ENCODE results near the gene SPANXD.
"Not testable (repeated sequence)": the region's sequence is repeated elsewhere in the genome, so short reads cannot be mapped to it uniquely, and the experiment has no call there.

The SPANXD gene

GRCh38 chrX:141698639-141699038 lies at the start of gene SPANXD:
Gene SPANXD, minus strand, starts transcription at chrX:141698739. Its CDS starts 334 bp downstream, at chrX:141698405.
- not testable (repeated sequence) for DNase-seq

DNA sequence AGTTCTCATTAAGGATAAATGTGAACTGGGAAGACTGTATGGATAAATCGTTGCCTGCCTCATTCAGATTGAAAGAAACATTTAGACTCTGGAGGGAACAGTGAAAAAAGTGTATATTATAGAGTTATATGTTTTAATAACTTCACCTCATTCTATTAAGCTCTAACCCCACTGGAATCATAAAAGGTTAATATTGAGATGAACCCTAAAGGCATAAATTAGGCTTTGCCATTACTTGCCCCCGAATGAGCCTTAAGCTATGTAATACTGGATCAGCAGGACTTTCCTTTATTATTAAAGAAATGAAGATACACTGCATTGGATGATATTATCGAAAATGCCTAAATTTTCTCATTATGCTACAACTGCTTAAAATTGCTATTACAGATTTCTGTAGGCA lies 44.1 kb upstream of the SPANXD start:
- DNase-seq: no peak

GRCh38 chrX:141736656-141737055 lies 38.1 kb upstream of the SPANXD start:
- no peak for DNase-seq

GRCh38 chrX:141733371-141733770 lies 34.8 kb upstream of the SPANXD start:
- no peak for DNase-seq

DNA sequence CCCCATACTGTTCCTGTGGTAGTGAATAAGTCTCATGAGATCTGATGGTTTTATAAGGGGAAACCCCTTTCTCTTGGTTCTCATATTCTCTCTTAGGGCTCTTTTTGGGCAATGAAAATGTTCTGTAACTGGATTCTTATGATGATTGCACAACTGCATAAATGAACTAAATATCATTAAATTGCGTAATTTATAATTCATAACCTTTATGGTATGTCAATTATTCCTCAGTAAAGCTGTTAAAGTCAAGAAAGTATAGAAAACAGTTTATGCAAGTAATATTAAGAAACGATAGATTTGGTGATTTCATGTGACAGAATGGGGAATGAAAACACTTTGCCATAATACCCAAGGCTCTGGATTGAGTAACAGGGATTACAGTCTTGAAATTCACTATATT lies 33.5 kb upstream of the SPANXD start:
- DNase-seq: no peak

DNA sequence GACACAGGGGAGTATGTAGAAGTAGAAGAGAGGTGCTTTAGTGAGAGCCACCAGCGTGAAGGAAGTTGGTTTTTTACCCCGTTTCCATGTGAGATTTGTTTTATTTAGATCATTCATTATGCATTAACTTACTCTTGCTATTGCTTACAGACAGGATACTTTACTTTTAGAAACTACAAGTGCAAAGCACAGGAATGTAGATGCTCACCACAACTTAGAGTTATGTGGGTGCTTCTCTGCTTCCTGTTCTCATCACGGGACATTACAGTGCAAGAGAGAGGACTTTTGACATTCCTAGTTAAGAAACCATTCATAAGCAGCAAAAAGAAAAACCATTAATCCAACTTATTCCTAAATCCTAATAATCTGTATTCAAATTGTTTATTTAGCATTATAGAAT lies 25.6 kb upstream of the SPANXD start:
- no peak for DNase-seq

GRCh38 chrX:141714680-141715079 lies 16.1 kb upstream of the SPANXD start:
- DNase-seq: no peak

- DNase-seq: no peak
These were observed 2.5 kb upstream of the SPANXD start for GRCh38 chrX:141701072-141701471.

DNA sequence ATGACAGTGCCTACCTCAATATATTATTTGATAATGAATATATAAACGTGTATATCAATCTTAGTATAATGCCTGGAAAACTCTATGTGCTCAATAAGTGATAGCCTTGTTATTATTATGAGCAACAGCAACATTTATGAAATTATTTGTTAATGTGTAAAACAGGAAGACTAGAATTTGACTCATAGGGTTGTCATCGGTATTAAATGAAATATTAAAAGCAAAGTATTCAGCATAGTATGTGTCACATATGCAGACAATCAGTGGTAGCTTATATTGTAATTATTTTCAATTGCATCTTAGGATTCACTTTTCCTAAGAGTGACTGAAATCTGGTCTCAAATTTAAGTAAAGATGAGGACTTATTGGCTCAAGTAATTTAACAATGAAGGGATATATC lies 24.6 kb downstream of the SPANXD start:
- DNase-seq: no peak

DNA sequence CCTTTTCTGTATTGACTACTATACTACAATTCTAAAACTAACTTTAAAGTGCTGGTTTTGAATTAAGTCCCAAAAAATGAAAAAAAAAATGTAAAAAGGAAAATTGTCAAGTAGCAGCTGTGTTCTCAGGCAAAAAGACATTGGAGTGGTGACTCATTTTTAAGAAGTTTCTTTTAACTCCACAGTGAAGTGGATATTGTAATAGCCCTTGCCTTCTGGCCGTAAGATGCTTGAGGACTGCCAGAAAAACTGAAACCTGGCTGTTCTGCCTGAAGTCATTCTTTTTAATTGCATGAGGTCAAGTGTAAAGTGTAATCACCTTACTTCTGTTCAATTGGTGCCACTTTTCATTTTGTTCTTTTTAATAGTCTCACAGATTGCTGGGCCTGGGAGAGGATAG lies 28.9 kb downstream of the SPANXD start:
- no peak for DNase-seq

DNA sequence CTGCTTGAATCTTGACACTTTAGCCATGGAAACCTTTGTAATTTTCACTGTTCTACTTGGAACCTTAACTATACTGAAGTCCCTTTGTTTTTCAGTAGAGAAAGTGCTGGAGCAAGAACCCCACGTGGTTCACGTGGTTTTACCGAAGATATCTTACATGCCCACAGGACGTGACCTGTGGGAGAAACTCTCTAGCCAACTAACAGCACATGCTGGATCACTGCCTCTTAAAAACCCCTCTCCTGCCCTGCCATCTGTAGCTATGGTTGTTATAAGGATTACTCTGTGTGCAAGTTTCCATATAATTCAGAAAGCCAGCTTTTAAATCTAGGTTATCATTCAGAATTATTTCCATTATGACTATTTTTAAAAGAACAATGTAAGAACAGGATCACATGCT lies 30.2 kb downstream of the SPANXD start:
- no peak for DNase-seq

DNA sequence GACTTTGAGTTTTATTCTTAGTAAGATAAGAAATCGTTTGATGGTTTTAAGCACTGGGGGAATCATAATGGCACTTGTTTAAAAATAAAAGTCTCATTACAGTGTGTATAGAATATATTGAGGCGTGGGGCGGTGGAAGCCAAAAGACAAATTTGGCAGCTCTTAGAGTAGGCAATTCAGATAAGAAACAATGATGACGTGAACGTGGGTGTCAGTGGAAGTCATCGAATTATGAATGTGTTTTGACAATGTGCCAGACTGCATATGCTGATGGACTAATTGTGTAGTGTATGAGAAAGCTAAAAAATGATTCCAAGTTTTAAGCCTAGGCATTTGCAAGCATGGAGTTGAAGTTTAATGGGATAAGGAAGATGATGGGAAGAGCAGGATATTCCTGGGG lies 35.8 kb downstream of the SPANXD start:
- no peak for DNase-seq

DNA sequence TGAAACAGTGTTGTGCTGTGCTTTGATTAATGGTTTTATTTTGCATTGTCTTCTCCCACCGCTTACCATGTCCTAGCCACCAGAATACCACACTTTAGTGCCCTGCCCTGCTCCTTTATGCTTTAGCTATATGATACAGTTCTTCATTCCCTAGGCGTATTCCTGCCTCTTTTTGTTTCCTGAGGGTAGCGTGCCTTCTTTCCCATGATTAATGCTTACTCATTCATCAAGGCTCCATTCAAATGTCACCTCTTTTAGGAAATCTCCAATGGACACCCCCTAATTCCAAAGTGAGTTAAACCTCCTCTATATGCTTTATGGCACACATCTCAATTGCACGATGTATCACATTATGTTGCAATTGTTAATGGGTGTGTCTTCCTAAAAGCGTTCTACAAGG lies 46.3 kb downstream of the SPANXD start:
- no peak for DNase-seq

Measured in NCI-H2171 (cell line).